Measurements from ENCODE around the gene LRRC3. TPM values are rescaled to one million over a fixed set of nuclear protein-coding genes. Genes with fewer than 3 reads are reported as not detected.

The LRRC3 gene
- total RNA-seq, 2 donors from 2014 or later = 2.0 to 2.7 TPM

DNA sequence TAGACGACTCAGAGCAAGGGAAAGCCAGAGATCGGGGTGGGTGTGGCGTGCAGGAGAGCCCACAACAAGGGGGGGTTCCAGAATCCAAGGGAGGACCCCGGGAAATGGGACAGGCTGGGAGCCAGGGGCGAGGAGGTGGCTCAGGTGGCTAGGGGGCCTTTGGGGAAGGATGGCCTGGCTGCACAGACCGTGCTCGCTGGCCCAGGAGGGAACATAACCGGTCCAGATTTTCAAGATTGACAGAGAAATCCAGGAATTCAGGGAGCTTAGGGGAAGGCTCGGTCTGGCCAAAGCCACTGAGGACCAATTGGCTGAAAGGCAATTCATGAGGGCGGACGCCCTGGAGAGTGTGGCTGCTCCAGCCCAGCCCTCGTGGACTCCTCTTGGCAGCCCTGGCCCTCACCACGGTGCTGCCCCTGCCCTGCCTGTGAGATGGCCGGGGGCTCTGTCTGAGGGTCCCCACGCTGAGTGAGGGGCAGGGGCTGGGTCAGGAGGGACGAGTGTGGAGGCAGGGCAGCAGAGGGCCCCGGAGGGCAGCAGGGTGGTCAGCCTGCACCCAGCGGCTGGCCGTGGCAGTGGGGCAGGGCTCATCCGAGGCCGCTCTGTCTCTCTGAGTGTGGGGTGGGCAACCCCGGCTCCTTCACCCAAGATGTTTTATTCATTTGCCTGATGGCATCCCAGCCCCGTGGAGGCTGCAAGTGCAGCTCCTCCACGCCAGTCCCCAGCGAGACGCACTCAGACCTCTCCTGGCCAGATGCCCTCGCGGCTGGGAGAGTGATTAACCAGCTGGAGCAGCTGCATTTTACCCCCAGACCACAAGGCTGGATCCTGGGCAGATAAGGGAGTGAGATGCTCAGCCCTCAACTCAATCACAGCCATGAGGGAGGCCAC, 5.6 kb upstream of the LRRC3 start:
- H3K27ac ChIP-seq = no peak overlapping the region

DNA sequence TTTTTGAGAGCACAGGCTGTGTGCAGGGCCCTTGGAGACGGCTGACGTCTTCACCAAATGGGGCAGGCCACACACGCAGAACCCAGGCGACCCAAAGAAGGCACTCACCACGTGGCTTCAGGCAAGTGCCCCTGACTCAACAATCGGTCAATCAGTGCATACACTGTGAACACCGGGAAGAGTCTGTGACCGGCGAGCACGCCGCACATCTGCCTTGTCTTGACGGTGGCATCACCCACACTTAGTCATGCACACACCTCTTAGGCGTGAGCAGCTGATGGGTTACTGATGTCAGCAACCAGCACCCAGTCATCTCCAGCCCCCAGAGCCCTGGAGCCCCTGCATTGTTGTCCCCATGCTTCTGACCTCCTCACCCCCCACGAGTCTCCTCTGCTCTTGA, 4.9 kb upstream of the LRRC3 start:
- Histone ChIP-seq H3K4me3 (no peak overlapping the region), H3K4me1 (no peaks in the 10 kb centered on the region), H3K27ac (no peak overlapping the region), H3K36me3 (no peaks in the 10 kb centered on the region), H3K9me3 (no peaks in the 10 kb centered on the region), H3K27me3 (no peaks in the 10 kb centered on the region), H3K9ac (ENCODE audit: low read depth in 2 of 2, low read length in 2 of 2) (no peak overlapping the region)
- intact Hi-C loops (cut with DNase I) = no loop called here
- TF ChIP-seq, protein P1, sequence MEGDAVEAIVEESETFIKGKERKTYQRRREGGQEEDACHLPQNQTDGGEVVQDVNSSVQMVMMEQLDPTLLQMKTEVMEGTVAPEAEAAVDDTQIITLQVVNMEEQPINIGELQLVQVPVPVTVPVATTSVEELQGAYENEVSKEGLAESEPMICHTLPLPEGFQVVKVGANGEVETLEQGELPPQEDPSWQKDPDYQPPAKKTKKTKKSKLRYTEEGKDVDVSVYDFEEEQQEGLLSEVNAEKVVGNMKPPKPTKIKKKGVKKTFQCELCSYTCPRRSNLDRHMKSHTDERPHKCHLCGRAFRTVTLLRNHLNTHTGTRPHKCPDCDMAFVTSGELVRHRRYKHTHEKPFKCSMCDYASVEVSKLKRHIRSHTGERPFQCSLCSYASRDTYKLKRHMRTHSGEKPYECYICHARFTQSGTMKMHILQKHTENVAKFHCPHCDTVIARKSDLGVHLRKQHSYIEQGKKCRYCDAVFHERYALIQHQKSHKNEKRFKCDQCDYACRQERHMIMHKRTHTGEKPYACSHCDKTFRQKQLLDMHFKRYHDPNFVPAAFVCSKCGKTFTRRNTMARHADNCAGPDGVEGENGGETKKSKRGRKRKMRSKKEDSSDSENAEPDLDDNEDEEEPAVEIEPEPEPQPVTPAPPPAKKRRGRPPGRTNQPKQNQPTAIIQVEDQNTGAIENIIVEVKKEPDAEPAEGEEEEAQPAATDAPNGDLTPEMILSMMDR (IDR thresholded peaks at IDR 0.05) = no peak
- DNase-seq = no peak

More for the DNA sequence above, 5.6 kb upstream of the LRRC3 start:
- intact Hi-C loops (cut with DNase I) = no loop called here
- no peaks in the 10 kb centered on the region for H3K36me3 ChIP-seq
- no peaks in the 10 kb centered on the region for H3K4me1 ChIP-seq
- TF ChIP-seq, protein P1 (IDR thresholded peaks at IDR 0.05) = no peak
- no peak for DNase-seq
- no peak overlapping the region for H3K4me3 ChIP-seq
- H3K9ac ChIP-seq (ENCODE audit: low read depth in 2 of 2, low read length in 2 of 2) = no peak overlapping the region
- no peaks in the 10 kb centered on the region for H3K9me3 ChIP-seq
- no peaks in the 10 kb centered on the region for H3K27me3 ChIP-seq

DNA sequence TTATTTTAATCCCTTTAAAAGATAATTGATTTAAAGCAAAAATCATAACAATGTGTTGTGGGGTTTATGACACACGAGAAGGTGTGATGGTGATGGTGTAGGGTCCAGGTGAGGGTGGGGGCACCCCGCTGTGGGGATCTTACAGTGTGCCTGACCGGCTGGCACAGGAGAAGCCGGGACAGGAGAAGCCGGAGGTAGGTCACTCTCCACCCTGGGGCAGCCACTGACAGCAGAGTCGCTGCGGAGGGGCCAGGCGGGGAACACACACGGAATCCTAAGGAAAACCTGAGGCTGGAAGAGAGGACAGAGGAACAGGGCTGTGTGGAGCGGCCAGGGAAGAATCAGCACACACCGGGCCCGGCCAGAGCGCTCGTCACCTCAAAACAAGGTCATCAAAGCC, 4.3 kb upstream of the LRRC3 start:
- H3K4me3 ChIP-seq = no peak overlapping the region
- no peaks in the 10 kb centered on the region for H3K9me3 ChIP-seq
- intact Hi-C loops (cut with DNase I) = no loop called here
- DNase-seq = no peak
- H3K36me3 ChIP-seq = no peaks in the 10 kb centered on the region
- H3K27ac ChIP-seq = no peak overlapping the region
- TF ChIP-seq, protein P1 (IDR thresholded peaks at IDR 0.05) = no peak
- H3K4me1 ChIP-seq = peaks cover 1% of the 10 kb centered on the region
- no peaks in the 10 kb centered on the region for H3K27me3 ChIP-seq
- no peak overlapping the region for H3K9ac ChIP-seq (ENCODE audit: low read depth in 2 of 2, low read length in 2 of 2)

DNA sequence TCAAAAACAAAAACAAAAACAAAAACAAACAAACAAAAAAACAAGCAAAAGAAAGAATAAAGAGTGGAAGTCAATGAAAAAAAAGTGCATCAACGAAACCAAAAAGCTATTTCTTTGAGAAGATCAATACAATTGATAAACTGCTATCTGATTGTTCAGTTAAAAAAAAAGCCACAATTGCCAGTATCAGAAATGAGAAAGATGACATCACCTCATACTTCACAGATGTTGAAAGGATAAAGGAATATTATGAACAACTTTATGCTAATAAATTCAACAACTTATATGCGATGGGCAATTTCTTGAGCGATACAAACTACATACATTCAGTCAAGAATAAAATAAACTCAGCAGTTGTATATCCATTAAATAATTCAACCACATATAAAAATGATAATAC, 2.2 kb upstream of the LRRC3 start:
- Histone ChIP-seq H3K27ac (no peak overlapping the region), H3K9ac (ENCODE audit: low read depth in 2 of 2, low read length in 2 of 2) (no peak overlapping the region), H3K4me1 (peaks cover 4% of the 10 kb centered on the region), H3K27me3 (no peaks in the 10 kb centered on the region), H3K36me3 (no peaks in the 10 kb centered on the region), H3K4me3 (no peak overlapping the region), H3K9me3 (no peaks in the 10 kb centered on the region)
- TF ChIP-seq, protein P1 (IDR thresholded peaks at IDR 0.05) = no peak
- intact Hi-C loops (cut with DNase I) = no loop called here
- no peak for DNase-seq

DNA sequence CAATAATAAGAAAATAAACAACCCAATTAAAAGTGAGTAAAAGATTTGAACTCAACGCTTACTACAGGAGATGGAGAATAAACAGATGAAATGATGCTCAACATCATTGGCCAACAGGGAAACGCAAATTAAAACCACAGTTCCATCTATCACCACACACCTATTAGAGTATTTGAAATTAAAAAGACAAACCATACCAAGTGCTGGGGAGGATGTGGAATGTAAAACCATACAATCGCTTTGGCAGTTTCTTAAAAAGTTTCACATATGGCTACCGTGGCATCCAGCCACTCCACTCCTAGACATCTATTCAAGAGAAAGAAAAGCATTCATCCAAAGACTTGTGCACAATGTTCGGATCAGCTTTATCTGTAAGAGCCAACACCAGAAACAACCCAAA, 1.3 kb upstream of the LRRC3 start:
- TF ChIP-seq, protein P1 (IDR thresholded peaks at IDR 0.05) = no peak
- Histone ChIP-seq H3K27ac (no peak overlapping the region), H3K9me3 (no peaks in the 10 kb centered on the region), H3K36me3 (no peaks in the 10 kb centered on the region), H3K4me3 (no peak overlapping the region), H3K4me1 (peaks cover 4% of the 10 kb centered on the region), H3K9ac (ENCODE audit: low read depth in 2 of 2, low read length in 2 of 2) (no peak overlapping the region), H3K27me3 (no peaks in the 10 kb centered on the region)
- no peak for DNase-seq
- intact Hi-C loops (cut with DNase I) = no loop called here
